HepG2 (cell line): ENCODE measurements around the gene PIK3R5. TPM values are rescaled to one million over a fixed set of nuclear protein-coding genes. Genes with fewer than 3 reads are reported as not detected.

Source experiments
- ATAC-seq: fragments of 200-7000 bp; cut with Tn5 transposase; 3 replicates; pipeline ENCODE4 v1.9.1; 2020; ENCODE audit warnings: mild to moderate bottlenecking, moderate library complexity
- BruUV-seq: library from RNA; stranded (reverse); fragments of 400-500 nt; replicated peaks from 2 replicates; lab custom pipeline; 2021; lab: Mats Ljungman, UMichigan
- CTCF ChIA-PET: fragments of 300-600 bp; formaldehyde crosslinking; extraction: SDS; loops from one replicate; lab custom pipeline; 2021; ENCODE audit warnings: low total read pairs, inconsistent platforms, low intra/inter-chr PET ratio; lab: Yijun Ruan, JAX
- POLR2A ChIA-PET: fragments of 350-600 bp; sonication (Branson Sonifier 250); formaldehyde crosslinking; loops from one replicate; lab custom pipeline; 2020; ENCODE audit warnings: antibody characterized with exemption, inconsistent platforms; lab: Yijun Ruan, JAX
- DNase-seq: peaks from one replicate; pipeline ENCODE4 v3.0.0-alpha.2; 2015; ENCODE audit warnings: low spot score
- FAIRE-seq: peaks from 3 replicates; lab custom pipeline; 2011; peaks lifted over from hg19 to GRCh38; lab: Jason Lieb, UNC
- H2AFZ ChIP-seq: one replicate; pipeline ENCODE4 v1.6.1; 2011; ENCODE audit warnings: low read length, inconsistent platforms
- H3K27ac ChIP-seq: fragments of 300-600 bp; 3 replicates; pipeline ENCODE4 v1.8.0; 2011; ENCODE audit warnings: mixed run types, mild to moderate bottlenecking, mixed read lengths, low read length, inconsistent platforms; ENCODE audit not compliant: insufficient read depth; ENCODE audit errors: extremely low read length
- H3K27me3 ChIP-seq, 2 experiments: fragments of 200-600 bp in 1 of 2; 2 replicates in 1 of 2; 3 replicates in 1 of 2; pipeline versions ENCODE4 v1.6.0 to v1.8.0; 2011; ENCODE audit warnings: low read length in 2 of 2, mild to moderate bottlenecking in 2 of 2, moderate library complexity in 2 of 2, inconsistent platforms in 1 of 2; ENCODE audit not compliant: insufficient read depth in 2 of 2, control insufficient read depth in 1 of 2
- H3K36me3 ChIP-seq, 2 experiments: fragments of 200-600 bp in 1 of 2; replicated peaks in 1 of 2; 2 replicates in 1 of 2; 3 replicates in 1 of 2; pipeline versions ENCODE4 v1.5.1 to v1.8.0; 2011; ENCODE audit warnings: low read length in 2 of 2, inconsistent platforms in 1 of 2; ENCODE audit not compliant: insufficient read depth in 2 of 2, control insufficient read depth in 1 of 2
- H3K4me1 ChIP-seq: 2 replicates; pipeline ENCODE4 v1.5.1; 2012; ENCODE audit warnings: low read length, inconsistent platforms; ENCODE audit not compliant: insufficient read depth
- H3K4me2 ChIP-seq: 2 replicates; pipeline ENCODE4 v1.6.0; 2011; ENCODE audit warnings: low read depth, low read length, inconsistent platforms
- H3K4me3 ChIP-seq, 3 experiments: fragments of 200-600 bp in 1 of 3; sonication (generic), shearing (Covaris generic) in 1 of 3; replicated peaks in 1 of 3; 2 replicates each; pipeline ENCODE4 v1.5.1; 2011 to 2016; ENCODE audit warnings: low read length in 3 of 3, inconsistent platforms in 2 of 3, low read depth in 2 of 3, mild to moderate bottlenecking in 2 of 3, control low read depth in 1 of 3, mixed read lengths in 1 of 3; ENCODE audit not compliant: insufficient read depth in 1 of 3
- H3K79me2 ChIP-seq: one replicate; pipeline ENCODE4 v1.6.1; 2011; ENCODE audit warnings: low read length, inconsistent platforms; ENCODE audit not compliant: insufficient read depth
- H3K9ac ChIP-seq: 2 replicates; pipeline ENCODE4 v1.6.0; 2011; ENCODE audit warnings: mild to moderate bottlenecking, low read depth, low read length, inconsistent platforms; ENCODE audit not compliant: insufficient read depth
- H3K9me3 ChIP-seq: 2 replicates; pipeline ENCODE4 v1.5.1; 2012; ENCODE audit warnings: mild to moderate bottlenecking, low read length
- H4K20me1 ChIP-seq: 2 replicates; pipeline ENCODE4 v1.6.0; 2011; ENCODE audit warnings: inconsistent platforms, mild to moderate bottlenecking, low read length, moderate library complexity; ENCODE audit not compliant: insufficient read depth
- RBFOX2 ChIP-seq: fragments of 200-400 bp; formaldehyde crosslinking; IDR thresholded peaks from 2 replicates; pipeline ENCODE4 v1.6.1; 2017; ENCODE audit warnings: low read depth, mild to moderate bottlenecking, low read length
- SIN3B ChIP-seq: fragments of 150-350 bp; IDR thresholded peaks from 2 replicates; pipeline ENCODE4 v1.6.1; 2014; ENCODE audit warnings: low read length
- SP4 ChIP-seq: sonication (generic); formaldehyde crosslinking; IDR thresholded peaks from 2 replicates; pipeline ENCODE4 v1.8.1; 2023; ENCODE audit warnings: mild to moderate bottlenecking, missing genetic modification reagents
- ZBTB38 ChIP-seq: sonication (generic); formaldehyde crosslinking; IDR thresholded peaks from 2 replicates; pipeline ENCODE4 v1.5.1; 2020; ENCODE audit warnings: mild to moderate bottlenecking, missing genetic modification reagents
- ZEB1 ChIP-seq: IDR thresholded peaks from 2 replicates; pipeline ENCODE4 v1.6.1; 2012; ENCODE audit warnings: mild to moderate bottlenecking, low read depth, inconsistent platforms; ENCODE audit not compliant: insufficient replicate concordance
- ZNF441 ChIP-seq: sonication (generic); formaldehyde crosslinking; IDR thresholded peaks from 2 replicates; pipeline ENCODE4 v1.7.0; 2021; ENCODE audit warnings: missing genetic modification reagents, borderline replicate concordance
- WGBS: methylation state at CpG from one replicate; pipeline ENCODE4 v1.1.6; 2017; ENCODE audit warnings: low lambda C conversion rate; 5-methylcytosine and 5-hydroxymethylcytosine counted together
- in situ Hi-C: cut with HindIII; loops from 2 replicates; pipeline ENCODE4 v1.10.0; 2017; ENCODE audit warnings: low pct_unique_long_range_greater_than_20kb; ENCODE audit not compliant: extremely low pct_ligation_motif_present
- intact Hi-C: fragments of 100-400 bp; cut with micrococcal nuclease; formaldehyde crosslinking; loops from one replicate; pipeline ENCODE4 v1.10.0; 2022; ENCODE audit not compliant: unreplicated experiment
- polyA plus RNA-seq, 8 experiments: library from polyadenylated mRNA; depleted of rRNA in 3 of 8; stranded (reverse) in 7 of 8; unstranded in 1 of 8; fragments of >200 nt; fragmentation: Illumina TruSeq in 4 of 8; extraction: Trizol in 4 of 8; gene quantifications; 2 replicates each; pipeline versions ENCODE4 v1.2.1 to v1.2.3, GENCODE V29; 2011 to 2016; ENCODE audit warnings: low read depth in 4 of 8, missing spikeins in 1 of 8, mixed read lengths in 1 of 8; ENCODE audit not compliant: insufficient read depth in 1 of 8
- total RNA-seq, 5 experiments: library from RNA; depleted of rRNA; stranded (reverse); fragments of >200 nt; fragmentation: Illumina TruSeq; extraction: Trizol; gene quantifications; 2 replicates each; pipeline ENCODE4 v1.2.3, GENCODE V29; 2016; ENCODE audit warnings: low read depth in 1 of 5
- TF ChIP-seq, protein P1 (sequence below): sonication (generic); formaldehyde crosslinking; IDR thresholded peaks from 2 replicates; pipeline ENCODE4 v1.5.0; 2020; ENCODE audit warnings: missing genetic modification reagents, mild to moderate bottlenecking, borderline replicate concordance

PIK3R5 gene
- total and polyA plus RNA-seq, 2 of the 13 experiments (the other 11 are each of a cell fraction or from before 2014, with no cell fraction given): not detected

- no peak for DNase-seq
- FAIRE-seq: no peak
- TF ChIP-seq, protein P1, sequence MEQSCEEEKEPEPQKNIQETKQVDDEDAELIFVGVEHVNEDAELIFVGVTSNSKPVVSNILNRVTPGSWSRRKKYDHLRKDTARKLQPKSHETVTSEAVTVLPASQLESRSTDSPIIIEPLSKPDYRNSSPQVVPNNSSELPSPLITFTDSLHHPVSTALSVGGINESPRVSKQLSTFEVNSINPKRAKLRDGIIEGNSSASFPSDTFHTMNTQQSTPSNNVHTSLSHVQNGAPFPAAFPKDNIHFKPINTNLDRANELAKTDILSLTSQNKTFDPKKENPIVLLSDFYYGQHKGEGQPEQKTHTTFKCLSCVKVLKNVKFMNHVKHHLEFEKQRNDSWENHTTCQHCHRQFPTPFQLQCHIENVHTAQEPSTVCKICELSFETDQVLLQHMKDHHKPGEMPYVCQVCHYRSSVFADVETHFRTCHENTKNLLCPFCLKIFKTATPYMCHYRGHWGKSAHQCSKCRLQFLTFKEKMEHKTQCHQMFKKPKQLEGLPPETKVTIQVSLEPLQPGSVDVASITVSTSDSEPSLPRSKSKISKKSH (CRISPR knock-in tag): no peak
- TF ChIP-seq ZBTB38 (CRISPR knock-in tag): no peak
- TF ChIP-seq SP4 (CRISPR knock-in tag): no peak
- no peak for TF ChIP-seq ZEB1
- no peak for TF ChIP-seq ZNF441 (CRISPR knock-in tag)
- no peak for TF ChIP-seq RBFOX2
- TF ChIP-seq SIN3B: no peak
- TF ChIP-seq, all 625 proteins: peak for 0
- Histone ChIP-seq H3K4me1 (peaks cover 32% of the 10 kb centered on the region), H2AFZ (no peak overlapping the region), H3K4me3 (no peak overlapping the region), H3K79me2 (no peaks in the 10 kb centered on the region), H3K9ac (no peak overlapping the region), H3K9me3 (no peaks in the 10 kb centered on the region), H3K36me3 (no peaks in the 10 kb centered on the region), H3K27me3 (no peaks in the 10 kb centered on the region; a peak in 1 of 5 replicates), H4K20me1 (no peaks in the 10 kb centered on the region), H3K27ac (no peak overlapping the region), H3K4me2 (no peak overlapping the region)
- in situ Hi-C loops: no loop called here
- no peak for ATAC-seq
- no TSS peak for BruUV-seq
- ChIA-PET CTCF (no interaction called here), POLR2A (no interaction called here)
- 51% methylated on average over 5 of the region's 5 CpGs for WGBS
- intact Hi-C loops: no loop called here
Measured at GRCh38 chr17:8857919-8858318, 107.6 kb downstream of the PIK3R5 start.
